Activated CD8-positive, alpha-beta T cell treated with anti-CD3 and anti-CD28 coated beads, Interleukin-2, amount 10 ng/mL, durations not matched to agents 7 days and 5 days (primary cell): ENCODE data around the gene CDKL4. TPM values are rescaled to one million over a fixed set of nuclear protein-coding genes. Genes with fewer than 3 reads are reported as not detected.
"Not testable (repeated sequence)": the region's sequence is repeated elsewhere in the genome, so short reads cannot be mapped to it uniquely, and the experiment has no call there.

Experiments used
- ATAC-seq: fragments of 150-1000 bp; cut with Tn5 transposase; one replicate; pipeline ENCODE4 v1.10.0; 2021; ENCODE audit warnings: moderate library complexity
- CTCF ChIA-PET: fragments of 350-600 bp; sonication (Branson Sonifier 250); formaldehyde crosslinking; loops from one replicate; lab custom pipeline; 2021; ENCODE audit warnings: antibody characterized with exemption; lab: Charles Lee
- POLR2A ChIA-PET: fragments of 350-600 bp; sonication (Branson Sonifier 250); formaldehyde crosslinking; loops from one replicate; lab custom pipeline; 2021; ENCODE audit warnings: antibody characterized with exemption; lab: Charles Lee
- DNase-seq: peaks from one replicate; pipeline ENCODE4 v3.0.0-alpha.2; 2020
- H3K27ac Mint-ChIP-seq: one replicate; pipeline ENCODE4 v1.8.0; 2021; ENCODE audit warnings: mild to moderate bottlenecking, mixed read lengths
- H3K27me3 Mint-ChIP-seq: one replicate; pipeline ENCODE4 v1.8.0; 2021; ENCODE audit warnings: low read depth, mixed read lengths
- H3K36me3 Mint-ChIP-seq: one replicate; pipeline ENCODE4 v1.8.0; 2021; ENCODE audit warnings: low read depth, mixed read lengths
- H3K4me1 Mint-ChIP-seq: one replicate; pipeline ENCODE4 v1.8.0; 2021; ENCODE audit warnings: low read depth, mixed read lengths
- H3K4me3 Mint-ChIP-seq: one replicate; pipeline ENCODE4 v1.8.0; 2021; ENCODE audit warnings: mild to moderate bottlenecking, mixed read lengths
- H3K9me3 Mint-ChIP-seq: one replicate; pipeline ENCODE4 v1.8.0; 2022; ENCODE audit warnings: mixed read lengths; ENCODE audit not compliant: insufficient read depth
- total RNA-seq, 2 experiments: library from RNA; stranded (reverse); gene quantifications; one replicate each; pipeline ENCODE4 v1.2.3, GENCODE V29; 2021

The CDKL4 gene
- total RNA-seq, 2 experiments from 2014 or later: 1.1 TPM

- no peak for ATAC-seq
- H3K27me3 Mint-ChIP-seq: no peaks in the 10 kb centered on the region
- POLR2A ChIA-PET: interaction anchor here (14.6 kb wide), 1 partner anchor 90 kb away, joined by 315 read pairs; the partner anchor contains the start of gene SOS1
Measured at GRCh38 chr2:39213015-39213414, 30.8 kb downstream of the CDKL4 start.

GRCh38 chr2:39210846-39211245 lies 32.9 kb downstream of the CDKL4 start:
- DNase-seq (no peak), ATAC-seq (no peak)
- H3K27ac Mint-ChIP-seq: peak overlapping the region; percentile 27
- H3K27me3 Mint-ChIP-seq: no peaks in the 10 kb centered on the region
- peaks cover 57% of the 10 kb centered on the region for H3K4me1 Mint-ChIP-seq
- ChIA-PET CTCF (interaction anchor here (1.2 to 4.5 kb wide), 8 partner anchors 8 to 91 kb away, joined by 4 to 27 read pairs (median 6); partner anchors contain the start of gene SOS1), POLR2A (interaction anchor here (0.6 to 14.6 kb wide), 2 partner anchors 22 to 87 kb away, joined by 3 to 315 read pairs; partner anchors contain the start of gene SOS1)
- no peak overlapping the region for H3K4me3 Mint-ChIP-seq
- no peaks in the 10 kb centered on the region for H3K9me3 Mint-ChIP-seq
- peaks cover 40% of the 10 kb centered on the region for H3K36me3 Mint-ChIP-seq

More at GRCh38 chr2:39213015-39213414, 30.8 kb downstream of the CDKL4 start:
- Mint-ChIP-seq H3K4me3 (no peak overlapping the region), H3K36me3 (peaks cover 44% of the 10 kb centered on the region), H3K4me1 (peaks cover 74% of the 10 kb centered on the region), H3K9me3 (no peaks in the 10 kb centered on the region), H3K27ac (peak overlapping the region; percentile 56)
- no peak for DNase-seq
- CTCF ChIA-PET: interaction anchor here (2.2 to 4.5 kb wide), 2 partner anchors 16 to 88 kb away, joined by 12 to 27 read pairs; no protein-coding TSS in a partner anchor

DNA sequence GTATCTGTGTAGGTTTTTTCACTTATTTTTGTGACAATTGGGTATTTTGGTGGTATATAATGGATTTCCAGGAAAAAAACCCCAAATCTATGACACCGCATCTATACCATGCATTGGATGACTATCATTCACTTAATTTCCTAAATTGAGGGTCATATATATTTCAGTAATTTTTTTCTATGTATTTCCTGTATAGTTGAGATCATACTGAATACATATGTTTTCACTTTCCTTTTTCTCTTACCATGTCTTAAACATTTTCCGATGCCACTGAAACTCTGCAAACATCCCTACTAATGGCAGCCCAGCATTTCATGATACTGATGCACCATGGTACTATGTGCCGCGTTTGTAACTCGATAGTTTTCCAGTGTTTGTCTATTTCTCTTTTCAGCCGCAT lies 40.4 kb downstream of the CDKL4 start:
- POLR2A ChIA-PET: interaction anchor here (1.0 to 1.6 kb wide), 5 partner anchors 13 to 83 kb away, joined by 3 to 8 read pairs (median 3); partner anchors contain the start of gene SOS1

DNA sequence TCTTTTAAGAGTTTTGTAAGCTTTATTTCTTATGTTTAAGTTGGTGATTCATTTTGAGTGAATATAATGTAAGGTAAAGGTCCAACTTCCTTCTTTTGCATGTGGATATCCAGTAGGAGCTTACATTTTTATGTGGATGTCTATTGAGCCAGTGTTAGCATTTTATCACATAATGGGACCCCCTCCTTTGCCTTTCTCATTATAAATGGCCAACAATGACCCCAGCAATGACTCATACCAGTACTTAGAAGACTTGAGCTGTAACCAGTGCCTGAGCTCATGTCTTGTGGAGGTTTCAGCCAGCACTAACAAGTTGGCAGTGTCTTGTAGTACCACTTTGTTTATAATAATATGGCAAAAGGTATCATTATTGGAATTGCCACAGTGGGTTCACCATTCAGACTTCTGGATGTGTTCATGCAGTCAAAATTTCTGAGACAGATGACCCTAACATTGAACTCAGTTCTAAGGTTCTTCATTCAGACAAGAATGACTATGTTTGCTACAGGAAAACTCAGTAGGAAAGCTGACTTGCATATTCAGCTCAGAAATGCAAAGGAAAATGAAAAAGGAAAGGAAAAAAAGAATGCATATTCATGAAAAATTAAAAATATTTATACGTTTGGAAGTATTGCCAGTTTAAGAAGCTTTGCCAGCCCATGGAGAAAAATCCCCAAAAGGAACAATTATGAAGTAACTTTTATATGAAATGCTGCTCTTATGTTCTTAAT lies 41.0 kb downstream of the CDKL4 start:
- H3K4me3 Mint-ChIP-seq: no peak overlapping the region
- H3K27ac Mint-ChIP-seq: peak overlapping the region; percentile 88
- ChIA-PET CTCF (interaction anchor here (0.8 to 2.5 kb wide), 11 partner anchors 12 to 144 kb away, joined by 3 to 9 read pairs (median 5); partner anchors contain the start of gene SOS1), POLR2A (interaction anchor here (0.6 to 2.4 kb wide), 9 partner anchors 11 to 114 kb away, joined by 3 to 14 read pairs (median 3); partner anchors contain the start of gene SOS1)
- H3K4me1 Mint-ChIP-seq: peaks cover 36% of the 10 kb centered on the region
- peaks cover 50% of the 10 kb centered on the region for H3K36me3 Mint-ChIP-seq
- no peaks in the 10 kb centered on the region for H3K27me3 Mint-ChIP-seq
- peaks cover 33% of the 10 kb centered on the region for H3K9me3 Mint-ChIP-seq
- ATAC-seq: peak; percentile 62
- no peak for DNase-seq

More for the DNA sequence above, 40.4 kb downstream of the CDKL4 start:
- Mint-ChIP-seq H3K27me3 (no peaks in the 10 kb centered on the region), H3K9me3 (peaks cover 30% of the 10 kb centered on the region), H3K4me3 (peak overlapping the region; percentile 47), H3K4me1 (peaks cover 36% of the 10 kb centered on the region), H3K27ac (peak overlapping the region; percentile 88), H3K36me3 (peaks cover 48% of the 10 kb centered on the region)
- CTCF ChIA-PET: interaction anchor here (1.0 to 2.5 kb wide), 8 partner anchors 12 to 121 kb away, joined by 3 to 9 read pairs (median 6); partner anchors contain the start of gene SOS1
- peak; percentile 60 for ATAC-seq
- no peak for DNase-seq

GRCh38 chr2:39197003-39197402 lies 46.8 kb downstream of the CDKL4 start:
- H3K27ac Mint-ChIP-seq, H3K27me3 Mint-ChIP-seq, H3K4me3 Mint-ChIP-seq, DNase-seq, ATAC-seq, POLR2A ChIA-PET: not testable (repeated sequence)
- CTCF ChIA-PET: interaction anchor here (1.1 kb wide), 1 partner anchor 249 kb away, joined by 3 read pairs; no protein-coding TSS in a partner anchor
- peaks cover 49% of the 10 kb centered on the region for H3K9me3 Mint-ChIP-seq
- H3K36me3 Mint-ChIP-seq: peaks cover 55% of the 10 kb centered on the region
- H3K4me1 Mint-ChIP-seq: peaks cover 12% of the 10 kb centered on the region

- Mint-ChIP-seq H3K4me3 (no peak overlapping the region), H3K4me1 (peaks cover 2% of the 10 kb centered on the region), H3K9me3 (peaks cover 38% of the 10 kb centered on the region), H3K27me3 (no peaks in the 10 kb centered on the region), H3K36me3 (peaks cover 41% of the 10 kb centered on the region), H3K27ac (no peak overlapping the region)
- DNase-seq (no peak), ATAC-seq (no peak)
- ChIA-PET POLR2A (no interaction called here), CTCF (interaction anchor here (1.0 to 1.6 kb wide), 2 partner anchors 10 to 35 kb away, joined by 4 to 5 read pairs; no protein-coding TSS in a partner anchor)
Measured at GRCh38 chr2:39194686-39195085, 49.1 kb downstream of the CDKL4 start.

- ATAC-seq (no peak), DNase-seq (no peak)
- no peak overlapping the region for H3K4me3 Mint-ChIP-seq
- CTCF ChIA-PET: interaction anchor here (1.3 to 2.3 kb wide), 4 partner anchors 10 to 39 kb away, joined by 3 to 7 read pairs (median 6); no protein-coding TSS in a partner anchor
- H3K27ac Mint-ChIP-seq: no peak overlapping the region
- peaks cover 12% of the 10 kb centered on the region for H3K4me1 Mint-ChIP-seq
- H3K27me3 Mint-ChIP-seq: no peaks in the 10 kb centered on the region
- peaks cover 8% of the 10 kb centered on the region for H3K36me3 Mint-ChIP-seq
- peaks cover 5% of the 10 kb centered on the region for H3K9me3 Mint-ChIP-seq
- POLR2A ChIA-PET: interaction anchor here (0.8 kb wide), 1 partner anchor 21 kb away, joined by 3 read pairs; no protein-coding TSS in a partner anchor
Measured at GRCh38 chr2:39188960-39189494, 54.7 kb downstream of the CDKL4 start.

DNA sequence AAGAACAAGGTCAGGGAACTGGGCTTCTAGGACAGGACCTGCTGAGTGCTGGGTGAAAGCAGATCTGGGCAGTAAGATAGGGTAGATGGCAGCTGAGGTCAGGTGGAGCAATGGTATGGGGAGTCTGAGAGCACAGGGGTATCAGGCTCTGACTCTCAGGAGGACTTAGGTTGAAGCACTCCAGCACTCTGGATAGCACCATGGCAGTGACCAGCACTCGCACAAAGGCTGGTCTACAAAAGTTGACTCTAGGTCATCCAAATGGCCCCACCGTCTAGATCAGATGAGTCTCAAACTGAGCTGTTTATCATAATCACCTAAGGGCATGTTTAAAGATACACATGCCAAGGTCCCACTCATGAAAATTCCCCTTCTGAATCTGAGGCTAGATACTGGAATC lies 60.1 kb downstream of the CDKL4 start:
- Mint-ChIP-seq H3K27me3 (no peaks in the 10 kb centered on the region), H3K4me1 (peaks cover 3% of the 10 kb centered on the region), H3K9me3 (peaks cover 5% of the 10 kb centered on the region), H3K4me3 (no peak overlapping the region), H3K27ac (no peak overlapping the region), H3K36me3 (peaks cover 14% of the 10 kb centered on the region)
- CTCF ChIA-PET: interaction anchor here (1.2 kb wide), 1 partner anchor 46 kb away, joined by 4 read pairs; no protein-coding TSS in a partner anchor
- ATAC-seq: no peak
- POLR2A ChIA-PET: interaction anchor here (0.6 kb wide), 1 partner anchor 44 kb away, joined by 3 read pairs; no protein-coding TSS in a partner anchor
- no peak for DNase-seq

DNA sequence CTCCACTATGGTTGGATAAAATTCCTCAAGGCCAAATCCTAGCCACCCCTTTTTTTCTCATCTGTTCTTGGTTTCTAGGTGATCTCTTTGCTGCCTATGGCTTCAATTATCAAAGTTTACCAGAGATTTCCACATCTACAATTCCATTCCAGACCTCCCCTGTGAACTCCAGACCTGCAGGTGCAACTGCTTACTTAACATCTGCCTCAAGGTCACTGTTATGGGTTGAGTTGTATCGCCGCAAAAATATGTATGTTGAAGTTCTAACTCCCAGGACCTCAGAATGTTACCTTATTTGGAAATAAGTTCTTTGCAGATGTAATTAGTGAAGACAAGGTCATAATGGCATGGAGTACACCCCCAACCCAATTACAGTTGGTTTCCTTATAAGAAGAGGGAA lies 62.5 kb downstream of the CDKL4 start:
- no peak for ATAC-seq

GRCh38 chr2:39179974-39180960 lies 63.5 kb downstream of the CDKL4 start:
- no peaks in the 10 kb centered on the region for H3K27me3 Mint-ChIP-seq
- H3K36me3 Mint-ChIP-seq: peaks cover 13% of the 10 kb centered on the region
- H3K4me3 Mint-ChIP-seq: no peak overlapping the region
- H3K27ac Mint-ChIP-seq: no peak overlapping the region
- ATAC-seq (no peak), DNase-seq (no peak)
- CTCF ChIA-PET: no interaction called here
- no peaks in the 10 kb centered on the region for H3K9me3 Mint-ChIP-seq
- peaks cover 4% of the 10 kb centered on the region for H3K4me1 Mint-ChIP-seq
- POLR2A ChIA-PET: no interaction called here

More for the DNA sequence above, 62.5 kb downstream of the CDKL4 start:
- Mint-ChIP-seq H3K36me3 (peaks cover 13% of the 10 kb centered on the region), H3K9me3 (no peaks in the 10 kb centered on the region), H3K27ac (no peak overlapping the region), H3K4me3 (no peak overlapping the region), H3K27me3 (no peaks in the 10 kb centered on the region), H3K4me1 (peaks cover 2% of the 10 kb centered on the region)
- CTCF ChIA-PET: no interaction called here
- DNase-seq: no peak
- POLR2A ChIA-PET: no interaction called here
